ENCODE data around the gene NDUFB5.
A peak's percentile ranks its signal among the peaks of the same experiment; 100 is the strongest.
"Not testable (repeated sequence)": the region's sequence is repeated elsewhere in the genome, so short reads cannot be mapped to it uniquely, and the experiment has no call there.

NDUFB5 gene

DNA sequence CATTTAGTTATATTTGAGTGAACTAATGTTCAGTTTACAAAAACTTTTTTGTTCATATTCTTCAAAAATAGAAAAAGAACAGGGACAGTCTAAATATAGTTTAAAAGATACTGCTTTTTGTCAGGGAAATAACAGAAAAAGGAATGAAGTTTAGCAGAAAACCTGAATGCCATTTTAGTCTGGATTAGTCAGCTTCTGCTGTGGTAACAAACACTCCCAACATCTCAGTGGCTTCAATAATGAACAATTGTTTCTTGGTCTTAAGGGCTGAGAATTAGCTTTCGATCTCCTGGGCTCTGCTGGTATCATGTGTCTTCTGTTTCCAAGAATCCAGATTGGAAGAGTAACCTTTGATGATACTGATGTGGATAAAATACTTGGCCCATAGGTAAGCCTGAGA, 35.9 kb downstream of the NDUFB5 start:
- no peak for DNase-seq

DNA sequence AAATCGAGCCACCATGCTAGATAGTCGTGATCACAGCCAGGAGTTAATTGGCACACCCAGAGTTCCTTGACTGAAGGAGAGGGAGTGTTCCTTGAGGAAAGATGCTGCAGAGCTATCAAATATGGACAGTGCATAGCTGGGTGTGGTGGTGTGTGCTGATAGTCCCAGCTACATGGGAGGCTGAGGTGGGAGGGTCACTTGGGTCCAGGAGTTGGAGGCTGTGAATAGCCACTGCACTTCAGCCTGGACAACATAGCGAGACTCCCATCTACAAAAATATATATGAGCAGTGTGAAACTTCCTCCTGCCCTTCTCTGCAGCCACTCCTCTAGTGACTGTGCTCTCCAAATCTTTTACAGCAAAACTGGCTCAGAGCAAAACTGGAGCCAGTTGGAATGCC, 38.3 kb downstream of the NDUFB5 start:
- no peak for DNase-seq

DNA sequence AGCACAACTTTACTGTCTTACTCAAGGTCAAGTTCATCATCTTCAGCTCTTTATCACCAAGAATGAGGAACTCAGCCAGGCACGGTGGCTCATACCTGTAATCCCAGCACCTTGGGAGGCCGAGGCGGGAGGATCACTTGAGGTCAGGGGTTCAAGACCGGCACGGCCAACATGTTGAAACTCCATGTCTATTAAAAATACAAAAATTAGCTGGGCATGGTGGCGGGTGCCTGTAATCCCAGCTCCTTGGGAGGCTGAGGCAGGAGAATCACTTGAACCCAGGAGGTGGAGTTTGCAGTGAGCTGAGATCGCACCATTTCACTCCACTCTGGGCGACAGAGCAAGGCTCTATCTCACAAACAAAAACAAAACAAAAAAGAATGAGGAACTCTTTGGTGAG, 39.2 kb downstream of the NDUFB5 start:
- not testable (repeated sequence) for DNase-seq

DNA sequence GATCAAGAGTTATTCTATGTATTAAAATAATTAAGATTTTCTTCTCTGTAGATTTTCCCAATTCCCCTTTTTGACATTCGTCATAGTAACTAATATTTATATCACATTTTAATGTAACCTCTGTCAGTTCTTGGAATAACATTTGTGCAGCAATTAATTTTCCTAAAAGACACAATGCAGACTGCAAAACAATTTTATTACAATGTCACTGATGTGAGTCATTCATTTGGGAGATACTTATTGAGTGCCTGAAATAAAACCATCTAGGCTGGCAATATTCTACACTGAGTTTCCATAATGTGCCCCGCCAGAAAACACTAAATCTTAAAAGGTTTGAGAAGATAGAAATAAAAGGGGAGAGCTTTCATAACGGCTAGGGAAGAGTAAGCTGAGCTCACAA, 41.6 kb downstream of the NDUFB5 start:
- DNase-seq: no peak

DNA sequence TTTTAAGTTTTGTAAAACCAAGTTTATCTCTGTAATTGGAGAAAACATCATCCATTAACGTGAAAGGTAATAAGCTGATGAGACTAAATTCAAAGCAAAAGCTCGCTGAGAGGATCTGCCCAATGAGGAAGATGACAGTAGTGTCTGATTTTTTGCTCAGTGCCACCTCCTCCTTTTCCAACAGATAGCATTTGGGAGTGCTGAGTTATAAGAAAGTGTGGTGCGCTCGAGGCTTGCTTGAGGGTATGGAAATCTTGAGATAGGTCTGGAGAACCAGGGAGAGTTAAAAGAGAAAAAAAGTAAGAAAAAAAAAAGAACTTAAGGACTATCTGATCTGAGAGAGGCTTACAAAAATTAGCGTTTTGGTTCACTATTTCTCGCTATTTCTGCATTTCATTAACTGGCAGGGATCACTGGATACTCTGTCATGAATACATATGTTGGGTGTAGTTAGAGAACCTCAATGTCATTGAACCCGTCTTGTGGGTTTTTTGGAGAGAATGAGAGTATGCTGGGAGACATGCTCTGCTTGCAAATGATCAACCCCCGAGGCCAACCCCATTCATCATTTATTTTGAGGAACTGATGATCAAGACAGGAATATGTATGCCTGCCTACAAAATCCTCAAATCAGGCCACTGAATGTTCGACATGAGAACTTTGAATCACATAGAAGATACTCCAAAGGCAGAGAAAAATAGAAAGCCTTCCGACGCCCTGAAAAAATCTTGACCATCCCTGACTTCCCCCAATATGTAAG, 47.3 kb downstream of the NDUFB5 start:
- no peak for DNase-seq

DNA sequence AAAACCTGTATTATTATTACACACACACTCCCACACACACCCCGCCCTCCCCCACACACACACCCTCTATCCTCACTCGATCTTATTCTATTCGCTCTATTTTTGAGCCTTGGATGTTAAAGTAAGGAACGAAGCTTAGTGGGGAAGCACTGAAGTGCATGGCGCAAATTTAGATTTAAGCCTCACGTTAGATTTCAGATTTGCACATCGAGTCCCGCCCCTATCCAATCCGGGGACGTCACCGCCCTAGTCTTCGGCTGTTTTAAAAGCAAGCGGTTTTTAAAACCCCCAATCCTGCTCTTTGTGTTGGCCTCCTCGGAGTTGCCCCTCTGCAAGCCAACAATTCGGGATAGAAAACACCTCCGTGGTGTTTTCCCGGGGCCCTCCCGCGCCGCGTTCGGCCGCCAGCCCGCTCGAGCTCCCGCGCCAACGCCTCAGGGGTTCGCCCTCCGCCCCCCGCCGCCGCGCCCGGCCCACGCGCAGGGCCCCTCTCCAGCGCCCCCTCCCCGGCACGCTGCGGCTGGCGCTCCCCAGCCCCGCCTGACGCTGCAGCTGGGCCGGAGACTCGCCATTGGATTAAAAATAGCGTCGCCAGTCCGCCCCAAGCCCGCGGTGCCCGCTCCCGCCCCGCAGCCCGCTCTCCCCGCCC, 48.0 kb downstream of the NDUFB5 start, which contains the start of gene USP13:
Gene USP13 (plus strand): TSS at position 594 of the 649 bp plus-strand sequence. CDS start 186 bp downstream, outside the sequence.
- DNase-seq: peak; percentile 89

DNA sequence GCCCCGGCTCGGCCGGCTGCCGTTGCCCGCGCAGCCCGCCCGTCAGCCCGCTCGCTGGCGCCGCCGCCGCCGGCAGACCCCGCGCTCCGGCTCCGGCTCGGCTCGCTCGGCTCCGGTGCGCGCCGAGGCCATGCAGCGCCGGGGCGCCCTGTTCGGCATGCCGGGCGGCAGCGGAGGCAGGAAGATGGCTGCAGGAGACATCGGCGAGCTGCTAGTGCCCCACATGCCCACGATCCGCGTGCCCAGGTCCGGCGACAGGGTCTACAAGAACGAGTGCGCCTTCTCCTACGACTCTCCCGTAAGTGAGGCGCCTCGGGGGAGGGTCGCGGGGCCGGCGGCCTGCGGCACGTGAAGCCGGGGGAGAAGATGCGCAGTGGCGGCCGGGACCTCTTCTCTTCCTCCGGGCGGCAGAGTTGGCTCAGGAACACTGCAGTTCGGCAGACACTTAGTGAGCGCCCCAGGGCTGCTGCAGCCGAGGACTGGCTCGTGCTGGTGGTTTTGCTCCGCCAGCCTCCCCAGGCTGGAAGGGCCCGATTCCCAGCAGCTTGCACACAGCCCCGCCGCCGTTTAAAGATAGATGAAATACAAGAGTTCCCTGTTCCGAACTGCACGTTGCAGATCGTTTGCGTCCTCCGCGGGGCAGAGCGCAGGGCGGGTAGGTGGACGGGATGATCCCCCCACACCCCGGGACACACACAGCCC, 48.7 kb downstream of the NDUFB5 start:
- DNase-seq: peak; percentile 89

DNA sequence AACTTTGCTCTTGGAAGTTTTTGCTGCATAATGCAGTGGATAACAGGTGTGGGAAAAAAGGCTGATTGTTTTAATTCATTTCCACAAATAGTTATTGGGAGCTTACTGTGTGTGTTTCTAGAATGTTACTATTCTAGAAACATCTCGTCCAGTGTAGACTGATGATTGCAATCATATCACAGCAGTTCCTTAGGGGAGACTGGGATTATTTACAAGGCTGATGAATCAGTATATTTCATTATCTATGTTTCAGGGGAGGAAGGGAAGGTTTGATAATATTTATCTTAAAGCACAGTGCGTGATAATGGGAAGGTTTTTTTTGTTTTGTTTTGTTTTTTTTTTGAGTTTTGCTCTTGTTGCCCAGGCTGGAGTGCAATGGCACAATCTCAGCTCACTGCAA, 50.6 kb downstream of the NDUFB5 start:
- no peak for DNase-seq

DNA sequence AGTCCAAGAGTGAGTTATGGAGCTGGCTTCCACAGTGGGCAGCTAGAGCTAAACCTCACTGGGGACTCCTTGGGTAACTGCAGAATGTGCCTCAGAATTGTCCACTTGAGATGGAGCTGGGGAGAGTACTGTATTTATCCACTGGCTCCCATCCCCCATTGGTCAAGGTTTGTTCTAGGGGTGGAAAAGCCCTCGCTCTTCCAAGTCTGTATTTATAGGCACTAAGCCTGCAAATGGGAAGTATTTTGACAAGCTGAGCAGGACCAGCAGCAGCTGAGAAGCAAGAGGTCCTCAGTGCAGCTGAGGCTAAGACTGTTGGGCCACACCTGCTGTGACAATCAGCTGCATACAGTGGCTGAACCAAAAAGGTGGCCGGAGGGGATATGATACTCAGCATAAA, 54.0 kb downstream of the NDUFB5 start:
- no peak for DNase-seq

DNA sequence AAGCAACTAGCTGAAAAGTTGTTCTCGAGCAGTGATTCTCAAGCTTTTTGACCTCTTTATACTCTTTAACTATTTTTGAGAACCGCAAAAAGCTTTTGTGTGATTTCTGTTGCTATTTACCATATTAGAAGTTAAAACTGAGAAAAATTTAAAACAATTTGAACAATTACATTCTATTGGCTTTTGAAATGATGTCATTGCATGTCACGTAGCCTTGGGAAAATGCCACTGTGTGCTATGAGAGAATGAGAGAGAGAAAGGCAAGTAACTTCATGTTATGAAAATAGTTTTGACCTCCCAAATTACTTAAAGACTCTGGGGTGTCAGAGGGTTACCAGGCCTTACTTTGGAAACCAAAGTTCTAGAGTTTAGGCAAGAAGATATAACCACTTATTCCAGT, 56.3 kb downstream of the NDUFB5 start:
- DNase-seq: no peak

DNA sequence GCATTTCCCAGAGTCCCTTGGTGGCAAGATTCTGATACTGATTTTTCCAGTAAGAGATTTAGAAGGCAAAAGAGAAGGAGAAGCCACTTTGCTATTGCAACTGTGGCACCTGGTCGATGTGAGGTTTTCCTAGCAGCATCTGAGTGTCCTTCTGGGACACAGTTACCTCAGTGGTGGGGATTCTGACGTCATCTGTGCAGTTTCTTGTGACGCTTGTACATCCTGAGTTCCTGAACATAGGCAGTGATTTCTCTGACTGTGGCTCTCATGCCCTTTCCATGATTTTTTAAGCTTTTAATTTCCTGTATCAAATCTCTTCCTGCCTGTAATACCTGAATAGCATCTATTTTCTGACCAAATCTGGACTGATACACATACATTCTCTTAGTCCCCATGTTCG, 57.2 kb downstream of the NDUFB5 start:
- DNase-seq: no peak

DNA sequence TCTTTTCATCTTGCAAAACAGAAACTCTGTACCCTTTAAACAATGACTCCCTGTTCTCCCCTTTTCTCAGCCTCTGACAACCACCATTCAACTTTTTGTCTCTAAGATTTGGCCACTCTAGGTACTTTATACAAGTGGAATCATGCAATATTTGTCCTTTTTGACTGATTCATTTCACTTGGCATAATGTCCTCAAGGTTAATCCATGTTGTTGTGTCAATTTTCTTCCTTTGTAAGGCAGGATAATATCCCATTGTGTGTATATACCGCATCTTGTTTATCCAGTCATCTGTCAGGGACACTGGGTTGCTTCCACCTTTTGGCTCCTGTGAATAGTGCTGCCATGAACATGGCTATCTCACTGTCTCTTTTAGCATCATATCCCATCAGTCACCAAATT, 58.5 kb downstream of the NDUFB5 start:
- no peak for DNase-seq

DNA sequence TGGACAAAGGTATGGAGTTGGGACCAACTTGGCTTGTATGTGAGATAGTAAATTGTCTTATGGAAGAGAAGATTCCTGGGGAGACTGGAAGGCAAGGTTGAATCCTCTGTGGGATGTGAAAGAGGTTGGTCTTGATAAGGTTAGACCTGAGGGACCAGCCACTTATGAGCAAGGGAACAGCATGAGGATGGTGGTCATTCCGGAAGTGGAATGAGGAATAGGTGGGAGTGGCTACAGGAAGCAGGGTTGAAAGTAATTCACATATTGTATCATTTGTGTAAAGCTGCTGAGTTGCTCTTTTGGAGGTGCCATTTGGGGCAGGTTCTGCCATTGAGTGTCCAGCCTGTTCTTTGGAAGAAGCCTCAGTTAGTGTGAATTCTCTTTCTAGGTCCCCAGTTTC, 61.4 kb downstream of the NDUFB5 start:
- no peak for DNase-seq

DNA sequence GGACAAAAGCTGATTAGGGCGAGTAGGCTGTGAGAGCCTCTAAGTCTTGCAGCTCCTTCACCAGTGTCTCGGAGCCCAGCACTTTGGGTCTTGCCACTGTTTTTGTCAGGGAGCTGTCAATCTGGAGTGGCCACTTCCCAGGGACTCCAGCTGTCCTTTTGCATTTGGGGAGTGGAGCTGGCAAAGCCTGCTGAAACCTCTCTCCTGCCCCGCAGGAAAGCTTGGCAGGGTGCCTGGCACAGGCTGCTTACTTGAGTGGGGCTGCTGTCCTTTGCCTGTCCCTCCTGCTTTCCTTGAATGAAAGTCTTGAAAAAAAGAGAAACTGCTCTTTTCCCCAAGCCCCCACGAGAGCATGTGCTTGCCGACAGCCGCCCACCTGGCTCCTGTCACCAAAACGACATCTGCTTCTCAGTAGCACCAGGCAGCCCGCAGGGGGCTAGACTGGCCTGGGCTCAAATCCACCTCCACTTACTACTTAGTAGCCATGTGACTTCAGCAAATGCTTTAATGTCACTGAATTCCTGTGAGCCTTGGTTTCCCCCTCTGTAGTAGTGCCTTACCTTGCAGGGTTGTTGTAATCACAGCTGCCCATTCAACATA, 61.9 kb downstream of the NDUFB5 start:
- no peak for DNase-seq

DNA sequence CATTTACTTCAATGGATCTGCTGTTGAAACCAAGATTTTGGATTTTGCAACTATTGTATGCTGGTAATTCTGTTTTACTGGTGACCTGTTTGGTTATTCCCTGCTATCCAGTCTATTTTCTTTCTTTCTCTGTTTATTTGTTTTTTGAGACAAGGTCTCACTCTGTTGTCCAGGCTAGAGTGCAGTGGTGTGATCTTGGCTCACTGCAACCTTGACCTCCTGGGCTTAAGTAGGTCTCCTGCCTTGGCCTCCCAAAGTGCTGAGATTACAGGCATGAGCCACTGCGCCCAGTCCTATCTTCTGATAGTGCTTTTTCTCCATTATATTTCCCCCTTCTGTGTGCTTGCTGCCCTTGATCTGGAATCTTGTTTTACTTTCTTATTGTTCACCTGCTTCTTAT, 63.8 kb downstream of the NDUFB5 start:
- no peak for DNase-seq

DNA sequence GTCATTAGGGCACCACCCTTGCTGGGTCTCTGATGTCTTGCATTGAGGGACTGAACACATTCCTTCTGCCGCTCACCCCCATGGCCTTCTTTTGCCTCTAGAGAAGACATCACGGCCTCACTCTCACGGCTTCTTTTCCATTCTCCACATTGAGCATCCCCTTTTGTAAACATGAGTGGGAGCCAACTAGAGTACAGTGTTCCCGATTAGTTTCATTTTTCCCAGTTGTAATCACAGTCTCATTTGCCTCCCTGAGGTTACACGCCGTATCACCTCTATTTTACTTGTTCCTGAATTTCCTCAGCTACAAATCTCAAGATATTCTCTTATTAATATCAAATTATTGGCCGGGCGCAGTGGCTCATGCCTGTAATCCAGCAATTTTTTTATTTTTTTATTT, 65.7 kb downstream of the NDUFB5 start:
- no peak for DNase-seq

DNA sequence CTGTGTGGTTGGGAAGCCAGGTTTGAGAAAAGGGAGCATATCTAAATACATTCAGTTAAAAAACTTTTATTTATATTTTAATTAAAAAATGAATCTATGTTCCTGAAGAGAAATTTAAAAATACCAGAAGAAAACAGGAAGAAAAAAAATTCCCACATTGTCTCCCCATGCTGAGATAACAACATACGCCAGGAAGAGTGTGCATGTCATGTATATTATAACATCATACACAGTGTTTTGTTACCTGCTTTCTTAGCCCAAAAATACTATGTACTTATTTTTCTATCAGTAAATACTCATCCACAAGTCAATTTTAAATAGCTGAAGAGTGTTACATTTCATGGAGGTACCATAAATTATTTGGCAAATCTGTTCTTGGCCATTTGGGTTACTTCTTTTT, 66.7 kb downstream of the NDUFB5 start:
- no peak for DNase-seq

DNA sequence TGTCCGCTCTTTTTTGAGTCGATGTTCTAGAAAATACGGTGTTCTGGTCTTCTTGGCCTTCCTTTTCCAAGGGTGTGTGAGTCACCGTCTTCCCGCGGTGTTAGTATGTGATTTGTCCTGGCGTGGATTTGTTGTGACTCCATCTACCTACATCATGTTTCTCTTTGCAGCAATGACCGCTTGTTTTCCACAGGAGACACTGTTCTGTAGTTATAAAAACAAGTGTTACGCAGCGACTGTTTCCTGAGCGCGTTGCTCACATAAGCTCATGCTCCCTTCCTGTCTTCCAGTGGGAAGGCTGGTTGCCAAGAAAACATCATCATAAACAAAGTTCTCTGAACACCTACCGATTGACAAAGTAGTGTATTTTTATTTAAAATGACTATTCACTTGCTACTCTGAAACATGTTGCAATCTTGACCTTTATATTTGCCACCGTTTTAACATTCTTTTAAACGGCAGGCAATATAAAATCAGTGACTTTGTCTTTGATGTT, 67.2 kb downstream of the NDUFB5 start:
- no peak for DNase-seq

DNA sequence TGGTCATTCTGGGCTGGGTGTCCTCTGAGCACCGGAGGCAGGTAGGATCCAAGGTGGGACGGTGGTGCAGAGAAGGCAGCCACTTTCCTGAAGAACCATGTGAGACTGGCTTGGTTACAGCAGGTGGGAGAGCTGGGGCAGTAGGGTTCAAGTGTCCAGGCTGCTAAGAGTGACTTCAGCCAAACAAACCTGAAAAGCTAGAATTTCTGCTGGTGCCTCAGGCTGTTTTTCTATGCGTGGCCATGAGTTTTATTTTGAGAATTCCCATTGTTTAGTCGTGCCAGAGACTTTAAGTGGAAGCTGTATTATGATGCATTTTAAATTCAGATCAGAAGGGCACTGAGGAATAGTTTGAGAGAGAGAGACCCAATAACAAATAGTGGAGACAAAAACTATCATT, 68.3 kb downstream of the NDUFB5 start:
- DNase-seq: no peak

DNA sequence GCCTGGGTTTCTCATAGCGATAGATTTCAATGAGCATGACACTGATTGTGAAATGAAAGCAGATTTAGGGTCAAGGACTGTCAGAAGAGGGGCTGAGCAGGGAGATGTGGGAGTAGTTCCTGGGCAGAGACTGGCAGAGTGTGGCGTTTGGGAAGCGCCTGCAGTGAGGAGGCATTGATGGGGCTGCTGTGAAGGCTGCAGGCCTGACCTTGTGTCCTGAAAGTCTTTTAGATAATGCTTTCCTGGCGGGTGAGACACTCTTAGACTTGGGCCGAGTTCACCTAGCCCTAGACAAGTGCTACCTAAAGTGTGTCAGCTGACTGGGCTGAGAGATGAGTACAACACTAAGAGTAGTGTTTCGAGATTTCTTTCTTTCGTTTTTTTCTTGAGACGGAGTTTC, 68.9 kb downstream of the NDUFB5 start:
- DNase-seq: no peak

DNA sequence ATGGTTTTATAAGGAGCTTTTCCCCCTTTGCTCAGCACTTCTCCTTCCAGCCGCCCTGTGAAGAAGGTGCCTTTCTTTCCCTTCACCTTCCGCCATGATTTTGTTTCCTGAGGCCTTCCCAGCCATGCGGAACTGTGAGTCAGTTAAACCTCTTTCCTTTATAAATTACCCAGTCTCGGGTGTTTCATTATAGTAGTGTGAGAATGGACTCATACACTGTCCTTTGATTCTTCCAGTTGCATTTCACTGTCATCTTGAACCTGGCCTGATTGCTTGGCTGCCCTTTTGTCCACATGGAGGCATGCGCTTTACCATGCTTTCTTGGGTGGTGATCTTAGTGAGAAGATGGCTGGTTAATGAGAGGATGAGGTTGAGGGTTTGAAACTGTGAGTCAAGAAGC, 71.5 kb downstream of the NDUFB5 start:
- DNase-seq: no peak
